ENCODE measurements around the gene UBE2G2. TPM values are rescaled to one million over a fixed set of nuclear protein-coding genes. Genes with fewer than 3 reads are reported as not detected.

Gene UBE2G2
- total RNA-seq, 1 experiment from 2014 or later: 147 TPM

GRCh38 chr21:44758781-44759627 is 42.6 kb downstream of the UBE2G2 start:
- intact Hi-C loops (cut with micrococcal nuclease): no loop called here
- no peak for TF ChIP-seq CTCF (IDR thresholded peaks at IDR 0.05; ENCODE audit: unreplicated experiment)
- Mint-ChIP-seq H3K27me3 (ENCODE audit: insufficient read depth, unreplicated experiment) (peaks cover 9% of the 10 kb centered on the region), H3K36me3 (ENCODE audit: insufficient read depth, unreplicated experiment) (no peaks in the 10 kb centered on the region), H3K9me3 (ENCODE audit: unreplicated experiment) (no peaks in the 10 kb centered on the region), H3K27ac (ENCODE audit: low read depth, unreplicated experiment) (no peak overlapping the region), H3K4me1 (ENCODE audit: insufficient read depth, unreplicated experiment) (peaks cover 6% of the 10 kb centered on the region), H3K4me3 (ENCODE audit: unreplicated experiment) (no peak overlapping the region)
- no TSS peak for BruUV-seq (replicated peaks)
- ChIA-PET POLR2A (no interaction called here), CTCF (interaction anchor here (0.6 to 1.8 kb wide), 4 partner anchors 13 to 47 kb away, joined by 3 to 6 read pairs (median 5); no protein-coding TSS in a partner anchor)
- no peak for DNase-seq (ENCODE audit: unreplicated experiment)

- H3K27me3 Mint-ChIP-seq (ENCODE audit: insufficient read depth, unreplicated experiment): peaks cover 9% of the 10 kb centered on the region
- TF ChIP-seq CTCF (IDR thresholded peaks at IDR 0.05; ENCODE audit: unreplicated experiment): no peak
- ChIA-PET POLR2A (no interaction called here), CTCF (interaction anchor here (1.7 kb wide), 1 partner anchor 16 kb away, joined by 6 read pairs; no protein-coding TSS in a partner anchor)
- H3K4me3 Mint-ChIP-seq (ENCODE audit: unreplicated experiment): no peak overlapping the region
- H3K27ac Mint-ChIP-seq (ENCODE audit: low read depth, unreplicated experiment): no peak overlapping the region
- no peaks in the 10 kb centered on the region for H3K9me3 Mint-ChIP-seq (ENCODE audit: unreplicated experiment)
- no peaks in the 10 kb centered on the region for H3K36me3 Mint-ChIP-seq (ENCODE audit: insufficient read depth, unreplicated experiment)
- H3K4me1 Mint-ChIP-seq (ENCODE audit: insufficient read depth, unreplicated experiment): peaks cover 6% of the 10 kb centered on the region
- intact Hi-C loops (cut with micrococcal nuclease): no loop called here
- no peak for DNase-seq (ENCODE audit: unreplicated experiment)
- no TSS peak for BruUV-seq (replicated peaks)
Observed at GRCh38 chr21:44758141-44758561, 43.5 kb downstream of the UBE2G2 start.

- Mint-ChIP-seq H3K27ac (ENCODE audit: low read depth, unreplicated experiment) (no peak overlapping the region), H3K4me1 (ENCODE audit: insufficient read depth, unreplicated experiment) (peaks cover 10% of the 10 kb centered on the region), H3K27me3 (ENCODE audit: insufficient read depth, unreplicated experiment) (peaks cover 9% of the 10 kb centered on the region), H3K36me3 (ENCODE audit: insufficient read depth, unreplicated experiment) (no peaks in the 10 kb centered on the region), H3K9me3 (ENCODE audit: unreplicated experiment) (no peaks in the 10 kb centered on the region), H3K4me3 (ENCODE audit: unreplicated experiment) (no peak overlapping the region)
- TF ChIP-seq CTCF (IDR thresholded peaks at IDR 0.05; ENCODE audit: unreplicated experiment): no peak
- ChIA-PET CTCF (interaction anchor here (0.5 to 1.7 kb wide), 3 partner anchors 15 to 47 kb away, joined by 3 to 6 read pairs (median 3); no protein-coding TSS in a partner anchor), POLR2A (no interaction called here)
- no TSS peak for BruUV-seq (replicated peaks)
- no peak for DNase-seq (ENCODE audit: unreplicated experiment)
- intact Hi-C loops (cut with micrococcal nuclease): no loop called here
Observed at GRCh38 chr21:44757731-44758130, 43.9 kb downstream of the UBE2G2 start.

- TF ChIP-seq CTCF (IDR thresholded peaks at IDR 0.05; ENCODE audit: unreplicated experiment): no peak
Observed at GRCh38 chr21:44756423-44757185, 45.0 kb downstream of the UBE2G2 start.

More at GRCh38 chr21:44756423-44757185, 45.0 kb downstream of the UBE2G2 start:
- H3K9me3 Mint-ChIP-seq (ENCODE audit: unreplicated experiment): no peaks in the 10 kb centered on the region
- H3K27me3 Mint-ChIP-seq (ENCODE audit: insufficient read depth, unreplicated experiment): peaks cover 9% of the 10 kb centered on the region
- BruUV-seq (replicated peaks): no TSS peak
- CTCF ChIA-PET: interaction anchor here (0.7 kb wide), 1 partner anchor 48 kb away, joined by 3 read pairs; no protein-coding TSS in a partner anchor
- H3K4me3 Mint-ChIP-seq (ENCODE audit: unreplicated experiment): no peak overlapping the region
- intact Hi-C loops (cut with micrococcal nuclease): no loop called here
- H3K27ac Mint-ChIP-seq (ENCODE audit: low read depth, unreplicated experiment): no peak overlapping the region
- no peak for DNase-seq (ENCODE audit: unreplicated experiment)
- no peaks in the 10 kb centered on the region for H3K36me3 Mint-ChIP-seq (ENCODE audit: insufficient read depth, unreplicated experiment)
- peaks cover 14% of the 10 kb centered on the region for H3K4me1 Mint-ChIP-seq (ENCODE audit: insufficient read depth, unreplicated experiment)
- POLR2A ChIA-PET: no interaction called here
